Mesenteric fat pad (tissue), 1 donor: Measurements from ENCODE around the gene CREB5. TPM values are rescaled to one million over a fixed set of nuclear protein-coding genes. Genes with fewer than 3 reads are reported as not detected.
"Not testable (repeated sequence)": the region's sequence is repeated elsewhere in the genome, so short reads cannot be mapped to it uniquely, and the experiment has no call there.

Source experiments
- DNase-seq: peaks from one replicate; pipeline ENCODE4 v3.0.0-alpha.2; 2020; ENCODE audit warnings: low spot score
- long read RNA-seq: library from polyadenylated mRNA; unstranded; transcript quantifications from one replicate; pipeline ENCODE4 v2.0.0, GENCODE V29; 2020
- total RNA-seq: library from RNA; stranded (reverse); fragmentation: NEBNext Ultra II Directional; extraction: Animal tissue kit (Norgen Biotek cat#: 25700); gene quantifications from one replicate; pipeline ENCODE4 v1.2.1, GENCODE V29; 2021
- donor health status: DM: yes; HTN: yes; CAD: no.

Gene CREB5, protein sequence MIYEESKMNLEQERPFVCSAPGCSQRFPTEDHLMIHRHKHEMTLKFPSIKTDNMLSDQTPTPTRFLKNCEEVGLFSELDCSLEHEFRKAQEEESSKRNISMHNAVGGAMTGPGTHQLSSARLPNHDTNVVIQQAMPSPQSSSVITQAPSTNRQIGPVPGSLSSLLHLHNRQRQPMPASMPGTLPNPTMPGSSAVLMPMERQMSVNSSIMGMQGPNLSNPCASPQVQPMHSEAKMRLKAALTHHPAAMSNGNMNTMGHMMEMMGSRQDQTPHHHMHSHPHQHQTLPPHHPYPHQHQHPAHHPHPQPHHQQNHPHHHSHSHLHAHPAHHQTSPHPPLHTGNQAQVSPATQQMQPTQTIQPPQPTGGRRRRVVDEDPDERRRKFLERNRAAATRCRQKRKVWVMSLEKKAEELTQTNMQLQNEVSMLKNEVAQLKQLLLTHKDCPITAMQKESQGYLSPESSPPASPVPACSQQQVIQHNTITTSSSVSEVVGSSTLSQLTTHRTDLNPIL
- total RNA-seq: 45.3 TPM
- long read RNA-seq, transcript CREB5-209 (3 exons, 643 nt): major isoform, 17 of 48 reads
- long read RNA-seq, partial matches to known transcripts: 5 of 48 reads
- long read RNA-seq, other reads (novel, unspliced or antisense): 24 of 48 reads

DNA sequence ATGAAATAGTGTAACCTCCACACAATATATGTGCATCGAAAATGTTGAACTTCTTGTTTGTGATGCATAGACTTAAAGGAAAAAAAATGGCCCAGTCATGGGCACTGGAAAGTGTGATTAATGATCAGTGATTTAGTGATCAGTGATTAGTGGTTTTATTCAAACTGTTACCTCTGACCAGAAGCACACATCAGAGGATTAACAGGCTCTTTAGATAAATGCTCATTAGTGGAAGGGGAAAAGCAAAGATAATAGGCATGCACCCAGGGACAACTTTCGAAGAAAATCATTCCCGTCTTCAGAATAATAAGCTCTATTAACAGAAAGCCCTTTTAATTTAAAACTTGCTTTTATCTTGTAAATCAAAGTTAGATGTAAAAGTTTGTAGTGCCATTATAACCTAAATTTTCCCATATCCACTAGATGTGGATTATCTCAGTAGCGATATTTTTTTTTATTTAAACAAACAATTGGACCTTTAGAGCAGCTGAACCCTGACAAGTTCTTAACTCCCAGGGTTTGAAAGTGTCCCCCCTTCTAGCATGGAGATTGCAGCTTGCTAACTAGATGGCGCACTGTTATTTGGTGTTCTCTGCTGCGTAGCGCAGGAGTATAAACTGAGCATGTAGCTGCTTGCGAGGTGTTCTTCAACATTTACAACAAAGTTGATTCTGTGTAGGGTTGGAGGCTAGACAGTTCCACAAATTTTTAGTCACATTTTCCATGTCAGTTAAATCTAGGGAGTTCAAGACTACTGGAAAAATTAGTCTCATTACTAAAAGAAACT is at the start of gene CREB5:
TSS of gene CREB5 (plus strand) at position 643 of the 787 bp plus-strand sequence. CDS start 397 bp downstream, outside the sequence.
- no peak for DNase-seq

GRCh38 chr7:28362812-28363211 is 49.5 kb upstream of the CREB5 start:
- DNase-seq: no peak

DNA sequence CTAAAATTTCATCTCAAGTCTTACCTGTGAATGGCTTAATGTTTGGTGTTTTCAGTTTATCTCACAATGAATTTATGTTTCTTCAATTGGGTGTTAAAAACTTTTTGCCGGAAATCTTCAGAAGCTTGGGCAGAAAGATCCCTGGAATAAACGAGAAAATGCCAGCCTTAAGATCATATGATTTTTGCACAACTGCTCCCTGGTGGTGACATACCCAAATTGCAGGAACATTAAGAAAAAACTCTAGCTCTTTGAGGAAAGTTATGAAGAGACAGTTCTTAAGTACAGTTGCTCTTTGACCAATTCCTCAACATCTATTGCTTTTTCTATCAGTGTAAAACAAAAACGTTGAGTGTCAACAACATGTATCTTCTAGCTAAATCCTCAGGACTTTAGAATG is 48.2 kb upstream of the CREB5 start:
- DNase-seq: no peak

GRCh38 chr7:28369523-28369922 is 42.8 kb upstream of the CREB5 start:
- no peak for DNase-seq

GRCh38 chr7:28371846-28372245 is 40.5 kb upstream of the CREB5 start:
- DNase-seq: no peak

GRCh38 chr7:28373990-28374389 is 38.3 kb upstream of the CREB5 start:
- DNase-seq: no peak

DNA sequence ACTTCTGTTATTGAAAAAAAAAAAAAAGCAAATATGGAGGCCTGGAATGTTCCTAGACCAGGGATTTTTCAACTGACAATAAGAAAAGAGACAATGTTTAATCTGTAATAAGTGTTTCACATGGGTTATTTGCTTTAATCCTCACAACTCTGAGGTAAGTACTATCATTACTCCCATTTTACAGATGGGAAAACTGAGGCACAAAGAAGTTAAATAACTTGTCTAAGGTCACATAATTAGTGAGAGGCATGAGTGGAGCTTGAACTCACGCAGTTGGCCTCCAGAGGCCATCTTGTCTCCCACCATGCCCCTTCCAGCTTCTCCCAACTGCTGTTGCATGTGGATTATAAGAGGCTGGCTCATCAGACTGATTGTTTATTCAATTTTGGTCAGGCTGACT is 36.6 kb upstream of the CREB5 start:
- no peak for DNase-seq

- DNase-seq: no peak
These were observed 35.7 kb upstream of the CREB5 start for GRCh38 chr7:28376634-28377033.

- no peak for DNase-seq
These were observed 33.7 kb upstream of the CREB5 start for GRCh38 chr7:28378574-28379149.

- DNase-seq: no peak
These were observed 30.9 kb upstream of the CREB5 start for GRCh38 chr7:28381466-28381865.

DNA sequence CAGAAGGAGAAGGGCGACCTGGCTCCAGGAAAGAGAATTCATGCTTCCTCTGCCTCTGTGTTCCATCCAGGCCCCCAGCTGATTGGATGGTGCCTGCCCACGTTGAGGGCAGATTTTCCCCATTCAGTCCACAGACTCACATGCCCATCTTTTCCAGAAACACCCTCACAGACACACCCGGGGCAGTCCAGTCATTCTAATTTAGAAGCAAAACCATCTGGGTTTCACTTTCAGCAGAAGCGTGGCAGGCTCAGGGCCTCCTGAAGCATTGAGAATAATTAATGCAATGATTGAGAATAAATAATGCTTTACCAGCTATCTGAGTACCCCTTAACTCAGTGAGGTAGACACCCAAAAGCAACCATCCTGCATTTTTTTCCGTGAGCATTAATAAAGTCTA is 30.2 kb upstream of the CREB5 start:
- DNase-seq: no peak

DNA sequence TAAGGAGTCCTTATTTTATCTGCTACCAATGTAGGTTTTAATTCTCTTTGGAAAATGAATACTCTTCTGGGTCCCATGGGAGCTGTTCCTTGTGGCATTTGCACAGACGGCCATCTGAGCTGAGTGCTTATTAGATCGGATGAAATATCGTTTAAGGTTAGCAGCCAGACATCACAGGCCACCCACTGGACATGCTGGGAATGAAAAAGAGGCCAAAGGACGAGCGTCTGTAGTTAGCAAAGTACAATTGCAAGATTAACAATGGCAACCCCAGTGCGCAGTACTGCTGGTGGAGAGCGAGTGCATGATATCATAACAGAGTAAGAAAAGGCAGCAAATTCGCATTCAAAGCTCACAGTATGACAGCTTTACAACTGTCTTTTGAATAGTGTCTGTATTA is 28.3 kb upstream of the CREB5 start:
- no peak for DNase-seq

DNA sequence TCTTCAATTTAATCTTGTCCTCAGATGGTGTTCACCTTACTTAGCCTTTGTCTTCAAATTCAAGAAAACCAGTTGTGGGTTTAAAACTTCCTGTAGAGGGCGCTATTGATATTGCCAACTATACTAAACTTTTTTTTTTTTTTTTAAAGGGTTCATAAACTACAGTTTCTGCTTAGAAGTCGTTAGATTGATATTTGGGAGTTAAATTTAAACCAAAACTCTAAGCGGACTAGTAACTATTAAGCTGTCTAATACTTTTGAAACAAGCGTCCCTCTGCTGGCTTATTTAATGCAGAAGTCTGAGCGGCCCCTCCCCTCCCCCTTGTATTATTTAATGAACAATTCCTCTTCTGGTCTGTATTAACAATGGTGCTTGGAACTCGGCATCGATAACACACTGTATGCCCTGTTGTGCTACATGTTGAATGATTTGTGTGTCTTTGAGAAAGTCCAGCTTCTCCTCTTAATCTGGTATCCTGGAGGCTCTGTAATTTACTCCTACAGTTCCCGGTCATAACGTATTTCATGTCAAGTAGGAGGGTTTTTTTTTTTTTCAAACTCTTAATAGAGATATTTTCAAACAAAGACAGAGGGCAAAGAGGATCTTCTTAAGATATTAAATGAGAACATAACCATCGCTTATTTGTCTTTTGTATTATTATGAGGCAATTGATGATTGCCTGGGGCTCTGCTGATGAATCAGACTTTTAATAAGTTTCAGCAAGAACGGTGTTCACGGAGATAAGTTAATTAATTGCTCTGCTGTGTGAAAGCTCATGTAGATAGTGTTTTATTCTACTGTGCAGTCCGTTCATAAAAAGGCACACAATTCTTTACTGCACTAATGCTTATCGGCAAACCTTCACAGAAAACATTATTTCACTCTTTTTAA is 22.6 kb upstream of the CREB5 start:
- no peak for DNase-seq

GRCh38 chr7:28390426-28390825 is 21.9 kb upstream of the CREB5 start:
- no peak for DNase-seq

DNA sequence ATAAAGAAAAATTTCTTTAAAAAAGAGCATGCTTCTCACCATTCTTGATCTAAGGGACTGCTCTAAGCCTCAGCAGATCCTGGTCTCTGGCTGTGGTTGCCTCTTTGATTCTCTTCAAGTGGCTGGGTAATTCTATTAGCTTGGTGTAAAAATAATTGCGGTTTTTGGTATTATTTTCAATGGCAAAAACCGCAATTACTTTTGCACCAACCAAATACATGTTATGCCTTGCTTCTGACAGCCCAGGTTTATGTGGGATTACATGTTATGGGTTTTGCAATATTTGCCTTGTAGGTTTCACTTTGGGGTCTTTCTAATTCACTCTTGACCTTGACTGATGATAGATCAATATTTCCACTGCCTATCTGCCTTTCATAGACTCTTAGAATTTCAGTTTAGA is 20.0 kb upstream of the CREB5 start:
- no peak for DNase-seq

DNA sequence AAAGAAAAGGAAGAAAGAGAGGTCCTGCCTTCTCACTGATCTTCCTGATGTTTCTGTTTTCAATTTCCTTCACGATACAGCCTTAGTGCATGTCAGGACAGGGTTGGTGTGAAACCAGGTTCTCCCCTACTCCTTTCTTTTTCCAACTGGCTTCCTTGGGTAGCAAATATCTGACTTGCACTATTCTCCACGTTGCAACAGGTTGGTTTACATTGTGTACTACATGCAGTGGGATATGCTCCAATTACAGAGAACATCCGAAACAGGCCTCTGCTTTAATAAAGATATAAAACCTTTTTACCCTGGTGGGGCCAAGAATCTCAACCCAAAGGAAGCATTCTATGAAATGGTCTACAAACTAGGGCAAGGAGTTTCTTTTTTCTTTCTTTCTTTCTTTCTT is 16.9 kb upstream of the CREB5 start:
- no peak for DNase-seq

DNA sequence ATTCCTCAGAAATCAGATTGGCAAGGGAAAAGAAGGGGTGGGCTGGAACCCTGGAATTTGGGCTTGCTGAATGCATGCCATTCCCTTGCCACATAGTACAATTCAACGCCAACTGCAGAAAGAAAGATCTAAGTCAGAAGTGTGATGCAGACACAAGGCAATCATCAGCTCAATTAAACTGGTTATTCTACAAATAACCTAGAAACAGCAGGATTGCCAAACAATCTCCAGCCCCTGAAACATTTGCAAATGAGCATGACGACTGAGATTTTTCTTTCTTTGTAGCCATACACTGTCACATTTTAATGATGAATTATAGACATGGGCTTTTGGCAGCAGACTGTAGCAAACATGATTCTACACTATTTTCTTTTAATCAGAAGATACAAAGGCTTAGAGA is 16.5 kb upstream of the CREB5 start:
- DNase-seq: no peak

GRCh38 chr7:28397141-28397540 is 15.2 kb upstream of the CREB5 start:
- DNase-seq: no peak

DNA sequence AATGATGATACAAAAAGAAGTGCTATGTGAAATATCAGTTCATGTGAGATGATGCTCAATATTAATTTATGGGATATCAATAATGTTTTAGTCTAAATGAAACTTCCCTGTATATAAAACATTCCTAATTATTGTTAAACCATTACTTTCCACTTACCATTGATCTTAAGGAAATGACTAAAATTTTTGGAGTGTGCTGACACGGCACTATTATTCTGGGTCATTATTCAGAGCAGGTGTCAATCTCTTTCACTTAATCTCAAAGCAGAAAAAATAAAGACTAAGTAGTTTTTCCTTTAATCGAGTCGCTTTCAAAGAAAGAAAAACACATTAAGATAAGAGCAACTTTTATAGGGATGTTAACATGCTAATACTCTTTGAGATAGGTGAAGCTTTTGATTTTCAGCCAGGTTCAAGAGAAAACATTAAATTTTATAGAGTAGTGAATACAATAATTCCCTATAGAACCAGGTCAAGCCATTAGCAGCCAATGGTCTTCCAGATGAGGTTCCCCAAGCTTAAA is 11.4 kb upstream of the CREB5 start:
- no peak for DNase-seq

- not testable (repeated sequence) for DNase-seq
These were observed 10.8 kb upstream of the CREB5 start for GRCh38 chr7:28401567-28401966.
